IMR-90 (cell line): ENCODE measurements around the gene ULK1.

Experiments
- CEBPB ChIP-seq: IDR thresholded peaks from 2 replicates; pipeline ENCODE4 v1.6.1; 2012; ENCODE audit warnings: low read depth, low read length, improper control_type of control experiment
- CHD1 ChIP-seq: IDR thresholded peaks from 2 replicates; pipeline ENCODE4 v1.6.1; 2012; ENCODE audit warnings: low read depth, low read length, improper control_type of control experiment
- ELK1 ChIP-seq: fragments of 150-350 bp; IDR thresholded peaks from 2 replicates; pipeline ENCODE4 v1.6.1; 2016; ENCODE audit warnings: low read depth, mild to moderate bottlenecking, low read length, moderate library complexity, borderline replicate concordance
- FOS ChIP-seq: fragments of 150-350 bp; IDR thresholded peaks from 2 replicates; pipeline ENCODE4 v1.6.1; 2016; ENCODE audit warnings: low read depth, low read length
- MAFK ChIP-seq: IDR thresholded peaks from 2 replicates; pipeline ENCODE4 v1.6.1; 2012; ENCODE audit warnings: low read depth, low read length, improper control_type of control experiment
- MAZ ChIP-seq: IDR thresholded peaks from 2 replicates; pipeline ENCODE4 v1.6.1; 2012; ENCODE audit warnings: low read depth, mild to moderate bottlenecking, low read length, improper control_type of control experiment, moderate library complexity, borderline replicate concordance
- MXI1 ChIP-seq: IDR thresholded peaks from 2 replicates; pipeline ENCODE4 v1.6.1; 2012; ENCODE audit warnings: low read depth, mild to moderate bottlenecking, low read length, moderate library complexity, borderline replicate concordance
- POLR2A ChIP-seq: IDR thresholded peaks from 2 replicates; pipeline ENCODE4 v1.6.1; 2012; ENCODE audit warnings: mild to moderate bottlenecking, low read depth, low read length
- RAD21 ChIP-seq: IDR thresholded peaks from 2 replicates; pipeline ENCODE4 v1.6.1; 2012; ENCODE audit warnings: low read length, improper control_type of control experiment
- RFX5 ChIP-seq: IDR thresholded peaks from 2 replicates; pipeline ENCODE4 v1.8.0; 2012; ENCODE audit warnings: low read depth, mild to moderate bottlenecking, low read length, moderate library complexity
- SMC3 ChIP-seq: fragments of 150-350 bp; IDR thresholded peaks from 2 replicates; pipeline ENCODE4 v1.6.1; 2016; ENCODE audit warnings: low read depth, mild to moderate bottlenecking, antibody characterized with exemption, low read length, moderate library complexity
- USF2 ChIP-seq: fragments of 150-350 bp; IDR thresholded peaks from 2 replicates; pipeline ENCODE4 v1.6.1; 2017; ENCODE audit warnings: mild to moderate bottlenecking, antibody characterized with exemption, low read length, low read depth
- TF ChIP-seq, protein P1 (sequence below): conservative IDR thresholded peaks from 2 replicates; pipeline ENCODE4 v1.5.1; 2012; ENCODE audit warnings: mild to moderate bottlenecking, low read depth, low read length, improper control_type of control experiment

DNA sequence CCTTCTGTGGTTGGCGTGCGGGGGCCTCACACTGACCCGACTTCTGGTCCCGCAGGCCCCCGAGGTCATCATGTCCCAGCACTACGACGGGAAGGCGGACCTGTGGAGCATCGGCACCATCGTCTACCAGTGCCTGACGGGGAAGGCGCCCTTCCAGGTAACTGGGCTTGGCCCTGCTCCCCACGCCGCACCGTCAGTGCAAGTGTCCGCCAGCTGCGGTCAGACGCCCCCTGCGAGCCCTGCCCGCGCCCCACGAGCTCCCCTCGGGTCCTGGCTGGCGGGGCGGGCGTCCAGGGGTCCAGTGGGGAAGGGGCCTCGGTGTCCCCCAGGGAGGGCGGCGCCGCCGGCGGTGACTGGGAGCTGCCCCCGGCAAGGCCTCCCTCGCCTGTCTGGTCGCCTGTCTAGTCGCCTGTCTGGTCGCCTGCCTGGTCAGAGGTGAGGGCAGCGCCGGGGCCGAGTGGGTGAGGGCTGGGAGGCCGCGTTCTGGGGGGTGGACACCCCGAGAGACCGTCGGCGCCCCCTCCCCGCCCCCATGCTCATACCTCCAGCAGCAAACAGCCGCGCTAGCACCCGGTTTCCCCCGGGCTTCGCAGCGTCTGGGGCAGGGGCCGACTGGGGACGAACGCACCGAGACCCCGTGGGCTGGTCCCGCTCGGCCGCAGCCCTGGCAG lies 14.8 kb downstream of the ULK1 start:
- TF ChIP-seq CEBPB, result no peak
- TF ChIP-seq, protein P1, sequence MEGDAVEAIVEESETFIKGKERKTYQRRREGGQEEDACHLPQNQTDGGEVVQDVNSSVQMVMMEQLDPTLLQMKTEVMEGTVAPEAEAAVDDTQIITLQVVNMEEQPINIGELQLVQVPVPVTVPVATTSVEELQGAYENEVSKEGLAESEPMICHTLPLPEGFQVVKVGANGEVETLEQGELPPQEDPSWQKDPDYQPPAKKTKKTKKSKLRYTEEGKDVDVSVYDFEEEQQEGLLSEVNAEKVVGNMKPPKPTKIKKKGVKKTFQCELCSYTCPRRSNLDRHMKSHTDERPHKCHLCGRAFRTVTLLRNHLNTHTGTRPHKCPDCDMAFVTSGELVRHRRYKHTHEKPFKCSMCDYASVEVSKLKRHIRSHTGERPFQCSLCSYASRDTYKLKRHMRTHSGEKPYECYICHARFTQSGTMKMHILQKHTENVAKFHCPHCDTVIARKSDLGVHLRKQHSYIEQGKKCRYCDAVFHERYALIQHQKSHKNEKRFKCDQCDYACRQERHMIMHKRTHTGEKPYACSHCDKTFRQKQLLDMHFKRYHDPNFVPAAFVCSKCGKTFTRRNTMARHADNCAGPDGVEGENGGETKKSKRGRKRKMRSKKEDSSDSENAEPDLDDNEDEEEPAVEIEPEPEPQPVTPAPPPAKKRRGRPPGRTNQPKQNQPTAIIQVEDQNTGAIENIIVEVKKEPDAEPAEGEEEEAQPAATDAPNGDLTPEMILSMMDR, result no peak
- TF ChIP-seq ELK1, result no peak
- TF ChIP-seq POLR2A, result no peak
- no peak for TF ChIP-seq RFX5
- no peak for TF ChIP-seq MXI1
- TF ChIP-seq RAD21, result no peak
- no peak for TF ChIP-seq CHD1
- no peak for TF ChIP-seq MAZ
- TF ChIP-seq MAFK, result no peak
- TF ChIP-seq USF2, result no peak
- no peak for TF ChIP-seq FOS
- TF ChIP-seq SMC3, result no peak
